Measurements from ENCODE around the gene CHAC1.

DNA sequence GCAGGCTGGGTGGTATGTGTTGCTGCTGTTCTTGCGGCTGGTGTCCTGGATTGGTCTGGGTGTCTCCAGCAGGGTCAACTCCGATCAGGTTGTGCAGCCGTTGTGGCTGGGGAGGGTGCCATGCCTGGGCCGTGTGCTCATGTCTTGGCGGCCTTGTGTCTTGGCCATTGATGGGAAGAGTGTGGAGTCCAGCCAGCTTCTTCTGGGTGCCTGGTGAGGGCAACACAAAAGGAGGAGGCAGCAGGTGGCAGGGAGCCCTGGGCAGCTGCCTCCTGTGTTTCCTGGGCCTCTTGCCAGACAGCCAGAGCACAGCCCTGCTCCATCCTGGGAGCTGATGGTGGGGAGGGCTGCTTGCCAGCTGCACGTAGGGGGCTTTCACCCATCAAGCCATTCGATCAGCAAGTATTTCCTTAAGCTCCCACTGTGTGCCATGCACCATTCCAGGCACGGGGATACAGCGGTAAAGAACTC, 4.3 kb downstream of the CHAC1 start:
- TF ChIP-seq, protein P1, sequence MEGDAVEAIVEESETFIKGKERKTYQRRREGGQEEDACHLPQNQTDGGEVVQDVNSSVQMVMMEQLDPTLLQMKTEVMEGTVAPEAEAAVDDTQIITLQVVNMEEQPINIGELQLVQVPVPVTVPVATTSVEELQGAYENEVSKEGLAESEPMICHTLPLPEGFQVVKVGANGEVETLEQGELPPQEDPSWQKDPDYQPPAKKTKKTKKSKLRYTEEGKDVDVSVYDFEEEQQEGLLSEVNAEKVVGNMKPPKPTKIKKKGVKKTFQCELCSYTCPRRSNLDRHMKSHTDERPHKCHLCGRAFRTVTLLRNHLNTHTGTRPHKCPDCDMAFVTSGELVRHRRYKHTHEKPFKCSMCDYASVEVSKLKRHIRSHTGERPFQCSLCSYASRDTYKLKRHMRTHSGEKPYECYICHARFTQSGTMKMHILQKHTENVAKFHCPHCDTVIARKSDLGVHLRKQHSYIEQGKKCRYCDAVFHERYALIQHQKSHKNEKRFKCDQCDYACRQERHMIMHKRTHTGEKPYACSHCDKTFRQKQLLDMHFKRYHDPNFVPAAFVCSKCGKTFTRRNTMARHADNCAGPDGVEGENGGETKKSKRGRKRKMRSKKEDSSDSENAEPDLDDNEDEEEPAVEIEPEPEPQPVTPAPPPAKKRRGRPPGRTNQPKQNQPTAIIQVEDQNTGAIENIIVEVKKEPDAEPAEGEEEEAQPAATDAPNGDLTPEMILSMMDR (IDR thresholded peaks at IDR 0.05): no peak
- TF ChIP-seq EP300 (IDR thresholded peaks at IDR 0.05): no peak
- TF ChIP-seq, protein P2, sequence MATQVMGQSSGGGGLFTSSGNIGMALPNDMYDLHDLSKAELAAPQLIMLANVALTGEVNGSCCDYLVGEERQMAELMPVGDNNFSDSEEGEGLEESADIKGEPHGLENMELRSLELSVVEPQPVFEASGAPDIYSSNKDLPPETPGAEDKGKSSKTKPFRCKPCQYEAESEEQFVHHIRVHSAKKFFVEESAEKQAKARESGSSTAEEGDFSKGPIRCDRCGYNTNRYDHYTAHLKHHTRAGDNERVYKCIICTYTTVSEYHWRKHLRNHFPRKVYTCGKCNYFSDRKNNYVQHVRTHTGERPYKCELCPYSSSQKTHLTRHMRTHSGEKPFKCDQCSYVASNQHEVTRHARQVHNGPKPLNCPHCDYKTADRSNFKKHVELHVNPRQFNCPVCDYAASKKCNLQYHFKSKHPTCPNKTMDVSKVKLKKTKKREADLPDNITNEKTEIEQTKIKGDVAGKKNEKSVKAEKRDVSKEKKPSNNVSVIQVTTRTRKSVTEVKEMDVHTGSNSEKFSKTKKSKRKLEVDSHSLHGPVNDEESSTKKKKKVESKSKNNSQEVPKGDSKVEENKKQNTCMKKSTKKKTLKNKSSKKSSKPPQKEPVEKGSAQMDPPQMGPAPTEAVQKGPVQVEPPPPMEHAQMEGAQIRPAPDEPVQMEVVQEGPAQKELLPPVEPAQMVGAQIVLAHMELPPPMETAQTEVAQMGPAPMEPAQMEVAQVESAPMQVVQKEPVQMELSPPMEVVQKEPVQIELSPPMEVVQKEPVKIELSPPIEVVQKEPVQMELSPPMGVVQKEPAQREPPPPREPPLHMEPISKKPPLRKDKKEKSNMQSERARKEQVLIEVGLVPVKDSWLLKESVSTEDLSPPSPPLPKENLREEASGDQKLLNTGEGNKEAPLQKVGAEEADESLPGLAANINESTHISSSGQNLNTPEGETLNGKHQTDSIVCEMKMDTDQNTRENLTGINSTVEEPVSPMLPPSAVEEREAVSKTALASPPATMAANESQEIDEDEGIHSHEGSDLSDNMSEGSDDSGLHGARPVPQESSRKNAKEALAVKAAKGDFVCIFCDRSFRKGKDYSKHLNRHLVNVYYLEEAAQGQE (IDR thresholded peaks at IDR 0.05): no peak
- TF ChIP-seq, protein P3, sequence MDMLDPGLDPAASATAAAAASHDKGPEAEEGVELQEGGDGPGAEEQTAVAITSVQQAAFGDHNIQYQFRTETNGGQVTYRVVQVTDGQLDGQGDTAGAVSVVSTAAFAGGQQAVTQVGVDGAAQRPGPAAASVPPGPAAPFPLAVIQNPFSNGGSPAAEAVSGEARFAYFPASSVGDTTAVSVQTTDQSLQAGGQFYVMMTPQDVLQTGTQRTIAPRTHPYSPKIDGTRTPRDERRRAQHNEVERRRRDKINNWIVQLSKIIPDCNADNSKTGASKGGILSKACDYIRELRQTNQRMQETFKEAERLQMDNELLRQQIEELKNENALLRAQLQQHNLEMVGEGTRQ (IDR thresholded peaks at IDR 0.05): no peak
